NCI-H69 (cell line): ENCODE data around the gene CADM2.
A peak's percentile ranks its signal among the peaks of the same experiment; 100 is the strongest.

Experiments
- DNase-seq: peaks from one replicate; lab custom pipeline; 2025; lab: John Stamatoyannopoulos, UW

The CADM2 gene

GRCh38 chr3:85321892-85322291 is 363.1 kb downstream of the CADM2 start:
- no peak for DNase-seq

- no peak for DNase-seq
Measured at GRCh38 chr3:85330071-85330470, 371.3 kb downstream of the CADM2 start.

DNA sequence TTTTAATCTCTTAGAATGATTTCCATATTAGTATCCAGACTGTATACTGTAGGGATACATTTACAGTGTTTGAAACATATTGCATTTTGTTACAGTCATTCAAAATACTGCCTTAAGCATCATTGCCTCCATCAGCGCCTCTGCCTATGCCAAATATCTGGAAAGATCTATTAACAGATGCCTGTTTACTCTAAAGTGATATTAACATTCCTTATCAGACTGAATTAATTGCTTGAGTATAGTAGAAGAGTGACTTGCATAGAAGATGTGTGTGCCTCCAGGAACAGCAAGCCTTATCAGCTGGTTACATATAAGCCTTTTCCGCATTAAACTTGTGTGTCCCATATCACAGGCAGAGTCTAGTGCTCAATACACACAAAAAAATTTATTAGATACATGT is 379.1 kb downstream of the CADM2 start:
- no peak for DNase-seq

- peak; percentile 65 for DNase-seq
Measured at GRCh38 chr3:85342915-85343314, 384.1 kb downstream of the CADM2 start.

DNA sequence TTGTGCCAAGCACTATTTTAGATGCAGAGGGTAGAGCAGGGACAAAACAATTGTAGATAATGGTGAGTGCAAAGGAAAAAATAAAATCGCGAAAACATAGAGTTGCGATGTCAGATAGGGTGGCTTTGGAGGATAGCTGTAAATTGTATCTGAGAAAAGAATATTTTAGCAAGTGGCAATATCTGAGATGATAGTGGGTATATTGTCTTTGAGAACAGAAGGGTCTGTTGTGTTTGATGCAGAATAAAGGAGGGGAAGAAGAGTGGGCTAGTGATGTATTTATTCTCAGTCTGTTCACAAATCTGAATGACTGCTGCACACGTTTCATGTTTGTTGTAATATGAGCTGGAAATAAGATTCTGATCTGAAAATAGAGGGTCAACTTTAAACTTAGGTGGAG is 396.8 kb downstream of the CADM2 start:
- DNase-seq: no peak

GRCh38 chr3:85360742-85361387 is 402.1 kb downstream of the CADM2 start:
- DNase-seq: peak; percentile 79

DNA sequence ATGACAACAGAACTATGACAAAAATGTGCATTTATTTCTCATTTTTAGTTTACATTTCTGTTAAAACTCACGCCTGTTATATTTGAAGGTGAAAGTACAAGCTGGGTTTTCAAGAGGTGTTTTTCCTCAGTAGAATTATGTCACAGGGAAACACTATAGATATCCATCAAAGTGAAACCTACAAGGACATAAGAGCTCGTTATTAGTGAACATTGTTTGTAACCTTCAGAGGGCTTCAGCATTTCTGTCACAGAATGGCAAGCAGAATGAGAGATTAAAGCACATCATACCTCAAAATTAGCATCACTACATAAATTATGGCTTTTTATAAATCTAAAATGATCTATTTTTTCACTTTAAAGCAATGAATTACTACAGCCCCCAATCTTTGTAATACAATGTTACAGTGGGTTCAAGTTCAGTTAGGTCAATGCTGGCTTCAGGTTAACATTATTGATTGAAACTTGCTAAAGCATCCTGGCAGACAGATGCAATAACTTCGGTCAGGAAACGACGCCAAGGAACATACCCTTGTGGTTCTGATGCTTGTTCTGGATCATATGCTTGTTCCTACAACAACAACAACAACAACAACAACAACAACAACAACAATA is 405.6 kb downstream of the CADM2 start:
- DNase-seq: no peak

DNA sequence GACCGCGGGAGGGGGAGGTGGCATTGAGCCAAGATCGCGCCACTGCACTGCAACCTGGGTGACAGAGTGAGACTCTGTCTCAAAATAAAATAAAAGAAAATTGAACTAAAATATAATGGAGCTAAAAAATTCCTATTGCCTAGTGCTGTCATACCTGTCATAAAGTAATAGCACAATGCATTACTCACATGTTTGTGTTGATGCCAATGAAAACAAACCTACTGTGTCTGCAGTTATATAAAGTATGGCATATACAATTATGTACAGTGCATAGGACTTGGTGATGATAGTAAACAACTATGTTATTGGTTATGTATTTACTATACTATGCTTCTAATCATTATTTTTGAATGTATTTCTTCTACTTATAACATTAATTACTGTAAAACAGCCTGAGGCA is 411.6 kb downstream of the CADM2 start:
- no peak for DNase-seq

GRCh38 chr3:85376131-85376530 is 417.3 kb downstream of the CADM2 start:
- DNase-seq: no peak

GRCh38 chr3:85377115-85377514 is 418.3 kb downstream of the CADM2 start:
- DNase-seq: no peak

DNA sequence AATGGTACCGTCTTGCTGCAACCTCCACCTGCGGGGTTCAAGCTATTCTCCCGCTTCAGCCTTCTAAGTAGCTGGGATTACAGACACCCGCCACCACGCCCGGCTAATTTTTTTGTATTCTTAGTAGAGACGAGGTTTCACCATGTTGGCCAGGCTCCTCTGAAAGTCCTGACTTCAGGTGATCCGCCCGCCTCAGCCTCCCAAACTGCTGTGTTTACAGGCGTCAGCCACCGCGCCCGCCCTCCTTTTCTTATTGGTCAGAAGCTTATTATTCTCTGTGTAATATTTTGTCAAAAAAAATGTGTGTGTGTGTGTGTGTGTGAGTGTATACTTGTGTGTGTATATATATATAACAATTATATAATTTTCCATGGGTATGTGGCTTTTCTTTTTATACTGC is 425.6 kb downstream of the CADM2 start:
- DNase-seq: no peak

- peak; percentile 67 for DNase-seq
Measured at GRCh38 chr3:85387913-85388505, 429.2 kb downstream of the CADM2 start.

- DNase-seq: no peak
Measured at GRCh38 chr3:85394424-85394823, 435.6 kb downstream of the CADM2 start.

- no peak for DNase-seq
Measured at GRCh38 chr3:85397434-85397833, 438.6 kb downstream of the CADM2 start.

DNA sequence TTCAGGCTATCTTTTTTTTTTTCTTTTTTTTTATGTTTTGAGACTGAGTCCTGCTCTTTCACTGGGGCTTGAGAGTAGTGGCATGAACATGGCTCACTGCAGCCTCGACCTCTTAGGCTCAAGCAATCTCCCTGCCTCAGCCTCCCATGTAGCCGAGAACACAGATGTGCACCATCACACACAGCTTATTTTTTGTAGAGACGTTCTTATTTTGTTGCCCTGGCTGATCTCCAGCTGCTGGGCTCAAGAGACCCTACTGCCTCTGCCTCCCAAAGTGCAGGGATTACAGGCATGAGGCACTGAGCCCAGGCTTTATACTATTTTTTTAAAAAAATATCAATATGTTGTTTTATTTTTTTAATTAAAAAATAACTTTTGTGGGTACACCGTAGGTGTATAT is 467.3 kb downstream of the CADM2 start:
- no peak for DNase-seq

DNA sequence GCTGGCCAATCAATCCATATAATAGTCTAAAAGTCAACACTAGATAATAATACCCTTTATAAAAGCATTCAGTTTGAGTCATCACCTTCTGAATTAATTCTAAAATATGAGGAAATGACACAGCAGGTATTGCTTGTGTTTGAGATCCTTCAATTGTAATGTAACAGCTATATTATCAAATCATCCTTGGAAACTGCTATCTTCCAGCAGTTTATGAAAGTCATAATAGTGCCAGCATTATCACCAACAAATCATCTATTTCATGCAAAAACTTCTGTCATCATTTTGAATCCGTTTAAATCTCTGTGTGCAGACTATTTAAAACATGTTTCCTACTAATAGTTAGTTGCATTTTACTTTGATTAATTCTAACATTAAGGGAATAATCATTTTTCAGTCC is 468.7 kb downstream of the CADM2 start:
- peak; percentile 89 for DNase-seq

DNA sequence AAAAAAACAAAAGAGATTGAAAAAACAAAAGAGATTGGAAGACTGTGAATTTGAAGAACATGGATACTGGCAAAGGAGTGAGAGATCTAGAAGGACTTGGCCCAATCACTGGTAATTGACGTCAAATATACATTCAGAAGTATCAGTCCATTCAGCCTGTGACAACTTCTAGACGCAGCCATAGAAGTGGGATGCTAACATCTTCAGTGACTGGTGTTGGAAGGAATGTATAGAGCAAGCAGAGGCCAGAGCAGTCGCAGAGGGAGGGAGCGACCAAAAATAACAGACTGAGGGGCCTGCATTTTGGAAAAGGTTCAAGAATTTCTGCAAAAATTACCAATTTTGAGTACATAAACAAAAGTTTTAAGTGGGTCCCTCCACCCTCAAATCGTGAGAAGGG is 473.3 kb downstream of the CADM2 start:
- no peak for DNase-seq

DNA sequence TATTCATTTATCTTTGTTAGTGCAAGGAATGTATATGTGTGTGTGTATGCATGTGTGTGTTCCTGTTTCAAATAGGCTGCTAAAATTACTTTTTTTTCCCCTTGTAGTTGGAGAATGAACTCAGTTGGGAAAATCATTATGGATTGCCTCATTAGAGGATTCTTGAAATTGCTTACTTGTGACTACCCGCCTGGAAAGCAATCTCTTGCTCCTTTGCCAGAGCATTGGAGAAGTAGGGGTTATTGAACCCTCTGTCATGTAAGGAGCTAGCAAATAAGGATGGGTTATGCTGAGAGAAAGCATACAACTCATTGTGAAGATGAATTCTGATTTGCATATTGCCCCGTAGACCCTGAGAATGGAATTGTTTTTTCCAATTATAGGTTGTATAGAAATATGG is 474.5 kb downstream of the CADM2 start:
- peak; percentile 7 for DNase-seq

- DNase-seq: peak; percentile 83
Measured at GRCh38 chr3:85455561-85456200, 496.9 kb downstream of the CADM2 start.

DNA sequence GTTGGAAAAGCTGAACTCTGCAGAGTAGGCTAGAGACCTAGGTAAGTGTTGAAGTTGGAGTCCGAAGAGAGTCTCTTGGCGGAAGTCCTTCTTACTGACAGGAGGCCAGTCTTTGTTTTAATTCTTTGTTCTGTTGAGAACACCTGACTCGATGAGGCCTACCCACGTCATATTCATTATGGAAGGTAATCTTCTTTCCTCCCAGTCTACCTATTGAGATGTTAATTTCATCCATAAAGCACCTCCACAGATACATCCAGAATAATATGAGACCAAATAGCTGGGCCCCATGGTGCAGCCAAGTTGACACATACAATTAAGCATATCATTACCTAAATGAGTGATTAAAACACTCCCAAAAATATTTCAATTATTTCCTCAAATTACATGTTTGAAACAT is 515.5 kb downstream of the CADM2 start:
- DNase-seq: peak; percentile 94

- peak; percentile 53 for DNase-seq
Measured at GRCh38 chr3:85475346-85475745, 516.6 kb downstream of the CADM2 start.

GRCh38 chr3:85476891-85477495 is 518.2 kb downstream of the CADM2 start:
- DNase-seq: peak; percentile 78
